ENCODE measurements around the gene NCOA1.
"Not testable (repeated sequence)": the region's sequence is repeated elsewhere in the genome, so short reads cannot be mapped to it uniquely, and the experiment has no call there.

NCOA1 gene

GRCh38 chr2:24507549-24507948 lies 16.5 kb downstream of the NCOA1 start:
- DNase-seq (ENCODE audit: low spot score) = no peak

- DNase-seq (ENCODE audit: low spot score) = no peak
Measured at GRCh38 chr2:24508878-24509277, 17.8 kb downstream of the NCOA1 start.

- DNase-seq (ENCODE audit: low spot score) = no peak
Measured at GRCh38 chr2:24509425-24509824, 18.4 kb downstream of the NCOA1 start.

- no peak for DNase-seq (ENCODE audit: low spot score)
Measured at GRCh38 chr2:24509840-24510239, 18.8 kb downstream of the NCOA1 start.

GRCh38 chr2:24510771-24511170 lies 19.7 kb downstream of the NCOA1 start:
- no peak for DNase-seq (ENCODE audit: low spot score)

- no peak for DNase-seq (ENCODE audit: low spot score)
Measured at GRCh38 chr2:24511198-24511597, 20.1 kb downstream of the NCOA1 start.

- no peak for DNase-seq (ENCODE audit: low spot score)
Measured at GRCh38 chr2:24511894-24512293, 20.8 kb downstream of the NCOA1 start.

- no peak for DNase-seq (ENCODE audit: low spot score)
Measured at GRCh38 chr2:24512404-24512803, 21.4 kb downstream of the NCOA1 start.

GRCh38 chr2:24512831-24513230 lies 21.8 kb downstream of the NCOA1 start:
- no peak for DNase-seq (ENCODE audit: low spot score)

- no peak for DNase-seq (ENCODE audit: low spot score)
Measured at GRCh38 chr2:24513281-24514071, 22.4 kb downstream of the NCOA1 start.

GRCh38 chr2:24514820-24515219 lies 23.8 kb downstream of the NCOA1 start:
- no peak for DNase-seq (ENCODE audit: low spot score)

GRCh38 chr2:24515335-24515734 lies 24.3 kb downstream of the NCOA1 start:
- no peak for DNase-seq (ENCODE audit: low spot score)

- no peak for DNase-seq (ENCODE audit: low spot score)
Measured at GRCh38 chr2:24515831-24516230, 24.8 kb downstream of the NCOA1 start.

GRCh38 chr2:24517247-24517646 lies 26.2 kb downstream of the NCOA1 start:
- no peak for DNase-seq (ENCODE audit: low spot score)

GRCh38 chr2:24520175-24520574 lies 29.1 kb downstream of the NCOA1 start:
- DNase-seq (ENCODE audit: low spot score) = no peak

- no peak for DNase-seq (ENCODE audit: low spot score)
Measured at GRCh38 chr2:24521162-24521857, 30.3 kb downstream of the NCOA1 start.

- DNase-seq (ENCODE audit: low spot score) = no peak
Measured at GRCh38 chr2:24521975-24522639, 31.1 kb downstream of the NCOA1 start.

- no peak for DNase-seq (ENCODE audit: low spot score)
Measured at GRCh38 chr2:24527536-24527935, 36.5 kb downstream of the NCOA1 start.

- no peak for DNase-seq (ENCODE audit: low spot score)
Measured at GRCh38 chr2:24530796-24531195, 39.7 kb downstream of the NCOA1 start.

- not testable (repeated sequence) for DNase-seq (ENCODE audit: low spot score)
Measured at GRCh38 chr2:24531610-24532009, 40.6 kb downstream of the NCOA1 start.

- not testable (repeated sequence) for DNase-seq (ENCODE audit: low spot score)
Measured at GRCh38 chr2:24532057-24532456, 41.0 kb downstream of the NCOA1 start.

- DNase-seq (ENCODE audit: low spot score) = not testable (repeated sequence)
Measured at GRCh38 chr2:24533574-24533973, 42.5 kb downstream of the NCOA1 start.

GRCh38 chr2:24538720-24539119 lies 47.7 kb downstream of the NCOA1 start:
- DNase-seq (ENCODE audit: low spot score) = no peak

All from left forelimb (tissue), 1 donor.